Caco-2 (cell line): ENCODE measurements around the gene UBE2E1. TPM values are rescaled to one million over a fixed set of nuclear protein-coding genes. Genes with fewer than 3 reads are reported as not detected.

Experiments
- BruUV-seq: library from RNA; stranded (reverse); fragments of 400-500 nt; replicated peaks from 2 replicates; lab custom pipeline; 2021; lab: Mats Ljungman, UMichigan
- CTCF ChIA-PET: fragments of 300-600 bp; sonication (Branson Sonifier 250); formaldehyde crosslinking; loops from one replicate; lab custom pipeline; 2022; ENCODE audit warnings: antibody characterized with exemption; lab: Charles Lee
- POLR2A ChIA-PET: fragments of 300-600 bp; sonication (Branson Sonifier 250); formaldehyde crosslinking; loops from one replicate; lab custom pipeline; 2022; ENCODE audit warnings: antibody characterized with exemption; lab: Charles Lee
- DNase-seq, 2 experiments: peaks; one replicate each; pipeline versions ENCODE4 v3.0.0 to v3.0.0-alpha.2; 2020 to 2022
- H3K27me3 ChIP-seq: replicated peaks from 2 replicates; pipeline ENCODE4 v1.6.0; 2011; ENCODE audit warnings: low read length; ENCODE audit not compliant: control insufficient read depth, insufficient read depth
- H3K36me3 ChIP-seq: 2 replicates; pipeline ENCODE4 v1.5.1; 2011; ENCODE audit warnings: low read length; ENCODE audit not compliant: control insufficient read depth, insufficient read depth
- H3K4me1 ChIP-seq: fragments of 250-450 bp; sonication (Bioruptor Pico); 2 replicates; pipeline ENCODE4 v1.5.1; 2020; ENCODE audit warnings: mild to moderate bottlenecking
- H3K4me3 ChIP-seq: 2 replicates; pipeline ENCODE4 v1.5.1; 2011; ENCODE audit warnings: low read depth, mild to moderate bottlenecking, control low read depth, low read length
- H3K9me3 ChIP-seq: fragments of 250-450 bp; sonication (Bioruptor Pico); 2 replicates; pipeline ENCODE4 v1.5.1; 2020; ENCODE audit warnings: mild to moderate bottlenecking, moderate library complexity
- H3K27ac Mint-ChIP-seq: one replicate; pipeline ENCODE4 v1.8.0; 2022; ENCODE audit warnings: mixed read lengths; ENCODE audit not compliant: unreplicated experiment
- H3K27me3 Mint-ChIP-seq: one replicate; pipeline ENCODE4 v1.8.0; 2022; ENCODE audit warnings: mixed read lengths; ENCODE audit not compliant: insufficient read depth, unreplicated experiment
- H3K36me3 Mint-ChIP-seq: one replicate; pipeline ENCODE4 v1.8.0; 2022; ENCODE audit warnings: mild to moderate bottlenecking, mixed read lengths; ENCODE audit not compliant: insufficient read depth, unreplicated experiment
- H3K4me1 Mint-ChIP-seq: one replicate; pipeline ENCODE4 v1.8.0; 2022; ENCODE audit warnings: low read depth, mixed read lengths; ENCODE audit not compliant: unreplicated experiment
- H3K4me3 Mint-ChIP-seq: one replicate; pipeline ENCODE4 v1.8.0; 2022; ENCODE audit warnings: mild to moderate bottlenecking, moderate library complexity, mixed read lengths; ENCODE audit not compliant: unreplicated experiment
- H3K9me3 Mint-ChIP-seq: one replicate; pipeline ENCODE4 v1.8.0; 2022; ENCODE audit warnings: mixed read lengths; ENCODE audit not compliant: unreplicated experiment
- intact Hi-C: fragments of 100-400 bp; cut with micrococcal nuclease; formaldehyde crosslinking; loops from one replicate; pipeline ENCODE4 v1.10.0; 2022; ENCODE audit not compliant: unreplicated experiment
- total RNA-seq: library from RNA; stranded (reverse); gene quantifications from 2 replicates; pipeline ENCODE4 v1.2.3, GENCODE V29; 2022
- TF ChIP-seq, protein P1 (sequence below), 2 experiments: fragments of 200-600 bp in 1 of 2; IDR thresholded peaks; 1 replicate in 1 of 2; 2 replicates in 1 of 2; pipeline versions ENCODE4 v1.5.1 to v1.8.0; 2011 to 2022; ENCODE audit warnings: antibody characterized with exemption in 1 of 2, control low read depth in 1 of 2, inconsistent platforms in 1 of 2, low read depth in 1 of 2, low read length in 1 of 2, mild to moderate bottlenecking in 1 of 2, moderate library complexity in 1 of 2; ENCODE audit not compliant: insufficient read depth in 1 of 2, severe bottlenecking in 1 of 2, unreplicated experiment in 1 of 2

The UBE2E1 gene
- total RNA-seq, 1 experiment from 2014 or later: 104 TPM

DNA sequence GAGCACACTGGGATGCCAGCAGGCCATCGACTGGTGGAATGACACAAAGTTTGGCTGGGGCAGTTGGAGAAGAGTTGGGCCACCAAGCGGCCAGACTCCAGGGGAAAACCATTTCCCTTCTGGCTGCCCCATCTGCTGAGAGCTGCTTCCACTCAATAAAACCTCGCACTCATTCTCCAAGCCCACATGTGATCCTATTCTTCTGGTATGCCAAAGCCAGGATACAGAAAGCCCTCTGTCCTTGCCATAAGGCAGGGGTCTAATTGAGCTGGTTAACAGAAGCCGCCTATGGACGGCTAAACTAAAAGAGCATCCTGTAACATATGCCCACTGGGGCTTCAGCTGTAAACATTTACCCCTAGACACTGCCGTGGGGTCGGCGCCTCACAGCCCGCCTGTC, 55.9 kb downstream of the UBE2E1 start:
- Mint-ChIP-seq H3K9me3 (no peaks in the 10 kb centered on the region), H3K4me1 (peaks cover 22% of the 10 kb centered on the region), H3K27me3 (no peaks in the 10 kb centered on the region), H3K36me3 (peaks cover 28% of the 10 kb centered on the region), H3K4me3 (no peak overlapping the region), H3K27ac (no peak overlapping the region)
- Histone ChIP-seq H3K4me1 (peaks cover 11% of the 10 kb centered on the region), H3K9me3 (no peaks in the 10 kb centered on the region), H3K27me3 (no peaks in the 10 kb centered on the region), H3K36me3 (no peaks in the 10 kb centered on the region), H3K4me3 (no peak overlapping the region)
- BruUV-seq: no TSS peak
- POLR2A ChIA-PET: no interaction called here
- intact Hi-C loops: no loop called here
- TF ChIP-seq, protein P1, sequence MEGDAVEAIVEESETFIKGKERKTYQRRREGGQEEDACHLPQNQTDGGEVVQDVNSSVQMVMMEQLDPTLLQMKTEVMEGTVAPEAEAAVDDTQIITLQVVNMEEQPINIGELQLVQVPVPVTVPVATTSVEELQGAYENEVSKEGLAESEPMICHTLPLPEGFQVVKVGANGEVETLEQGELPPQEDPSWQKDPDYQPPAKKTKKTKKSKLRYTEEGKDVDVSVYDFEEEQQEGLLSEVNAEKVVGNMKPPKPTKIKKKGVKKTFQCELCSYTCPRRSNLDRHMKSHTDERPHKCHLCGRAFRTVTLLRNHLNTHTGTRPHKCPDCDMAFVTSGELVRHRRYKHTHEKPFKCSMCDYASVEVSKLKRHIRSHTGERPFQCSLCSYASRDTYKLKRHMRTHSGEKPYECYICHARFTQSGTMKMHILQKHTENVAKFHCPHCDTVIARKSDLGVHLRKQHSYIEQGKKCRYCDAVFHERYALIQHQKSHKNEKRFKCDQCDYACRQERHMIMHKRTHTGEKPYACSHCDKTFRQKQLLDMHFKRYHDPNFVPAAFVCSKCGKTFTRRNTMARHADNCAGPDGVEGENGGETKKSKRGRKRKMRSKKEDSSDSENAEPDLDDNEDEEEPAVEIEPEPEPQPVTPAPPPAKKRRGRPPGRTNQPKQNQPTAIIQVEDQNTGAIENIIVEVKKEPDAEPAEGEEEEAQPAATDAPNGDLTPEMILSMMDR (IDR thresholded peaks at IDR 0.05; ENCODE audit: insufficient read depth in 1 of 2, low read depth in 1 of 2, low read length in 1 of 2, severe bottlenecking in 1 of 2, unreplicated experiment in 1 of 2): no peak
- DNase-seq: no peak
- CTCF ChIA-PET: no interaction called here

DNA sequence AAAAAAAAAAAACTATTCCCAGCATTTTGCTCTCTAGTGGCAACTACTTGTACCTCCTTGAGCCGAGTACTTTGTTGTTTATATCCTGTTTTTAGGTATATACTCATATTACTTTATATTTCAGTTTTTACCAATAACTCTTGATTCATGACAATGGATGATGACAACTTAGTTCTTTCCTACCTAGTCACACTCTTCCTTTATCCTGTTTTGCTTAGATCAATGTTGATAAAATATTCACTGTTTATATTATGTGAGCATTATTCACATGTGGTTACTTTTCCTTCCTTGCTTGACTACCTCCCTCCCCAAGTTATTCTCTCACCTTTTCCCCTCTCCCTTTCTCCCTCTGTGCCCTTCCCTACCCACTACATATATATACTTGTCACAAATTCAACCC, 57.3 kb downstream of the UBE2E1 start:
- ChIA-PET POLR2A (no interaction called here), CTCF (no interaction called here)
- H3K4me1 Mint-ChIP-seq: peaks cover 22% of the 10 kb centered on the region
- no peaks in the 10 kb centered on the region for H3K27me3 Mint-ChIP-seq
- no peak overlapping the region for H3K4me3 Mint-ChIP-seq
- intact Hi-C loops: no loop called here
- H3K27ac Mint-ChIP-seq: no peak overlapping the region
- Histone ChIP-seq H3K9me3 (no peaks in the 10 kb centered on the region), H3K4me1 (peaks cover 11% of the 10 kb centered on the region), H3K36me3 (no peaks in the 10 kb centered on the region), H3K27me3 (no peaks in the 10 kb centered on the region), H3K4me3 (no peak overlapping the region)
- H3K36me3 Mint-ChIP-seq: peaks cover 28% of the 10 kb centered on the region
- BruUV-seq: no TSS peak
- TF ChIP-seq, protein P1 (IDR thresholded peaks at IDR 0.05; ENCODE audit: insufficient read depth in 1 of 2, low read depth in 1 of 2, low read length in 1 of 2, severe bottlenecking in 1 of 2, unreplicated experiment in 1 of 2): no peak
- no peaks in the 10 kb centered on the region for H3K9me3 Mint-ChIP-seq
- DNase-seq: no peak

DNA sequence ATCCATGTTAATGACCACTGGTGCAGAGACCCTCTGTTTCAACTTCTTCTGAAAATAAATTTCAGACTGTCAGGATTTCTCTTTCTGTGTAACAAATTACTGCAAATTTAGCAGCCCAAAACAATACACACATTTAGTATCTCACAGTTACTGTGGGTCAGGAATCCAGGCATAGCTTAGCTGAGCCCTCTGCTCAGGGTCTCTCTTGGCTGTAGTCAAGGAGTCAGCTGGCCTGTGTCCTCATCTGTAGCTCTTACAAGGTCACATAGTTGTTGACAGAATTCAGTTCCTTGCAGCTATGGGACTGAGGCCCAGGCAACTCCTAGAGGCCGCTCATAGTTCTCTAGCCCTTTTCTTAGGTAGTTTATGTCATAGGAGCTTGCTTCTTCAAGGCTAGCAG, 59.2 kb downstream of the UBE2E1 start:
- TF ChIP-seq, protein P1 (IDR thresholded peaks at IDR 0.05; ENCODE audit: insufficient read depth in 1 of 2, low read depth in 1 of 2, low read length in 1 of 2, severe bottlenecking in 1 of 2, unreplicated experiment in 1 of 2): no peak
- H3K4me1 ChIP-seq: peaks cover 11% of the 10 kb centered on the region
- ChIA-PET CTCF (interaction anchor here (1.0 kb wide), 1 partner anchor 23 kb away, joined by 3 read pairs; no protein-coding TSS in a partner anchor), POLR2A (no interaction called here)
- H3K4me3 ChIP-seq: no peak overlapping the region
- Mint-ChIP-seq H3K36me3 (peaks cover 28% of the 10 kb centered on the region), H3K27ac (no peak overlapping the region), H3K4me3 (no peak overlapping the region), H3K4me1 (peaks cover 15% of the 10 kb centered on the region), H3K9me3 (no peaks in the 10 kb centered on the region), H3K27me3 (no peaks in the 10 kb centered on the region)
- no TSS peak for BruUV-seq
- no peaks in the 10 kb centered on the region for H3K27me3 ChIP-seq
- H3K9me3 ChIP-seq: no peaks in the 10 kb centered on the region
- no peak for DNase-seq
- intact Hi-C loops: no loop called here
- no peaks in the 10 kb centered on the region for H3K36me3 ChIP-seq
